Measurements from ENCODE around the gene LIN7C. TPM values are rescaled to one million over a fixed set of nuclear protein-coding genes. Genes with fewer than 3 reads are reported as not detected.

The LIN7C gene
- total and polyA plus RNA-seq, 2 of the 13 experiments (the other 11 are each of a cell fraction or from before 2014, with no cell fraction given), result 14.8 to 37.2 TPM

DNA sequence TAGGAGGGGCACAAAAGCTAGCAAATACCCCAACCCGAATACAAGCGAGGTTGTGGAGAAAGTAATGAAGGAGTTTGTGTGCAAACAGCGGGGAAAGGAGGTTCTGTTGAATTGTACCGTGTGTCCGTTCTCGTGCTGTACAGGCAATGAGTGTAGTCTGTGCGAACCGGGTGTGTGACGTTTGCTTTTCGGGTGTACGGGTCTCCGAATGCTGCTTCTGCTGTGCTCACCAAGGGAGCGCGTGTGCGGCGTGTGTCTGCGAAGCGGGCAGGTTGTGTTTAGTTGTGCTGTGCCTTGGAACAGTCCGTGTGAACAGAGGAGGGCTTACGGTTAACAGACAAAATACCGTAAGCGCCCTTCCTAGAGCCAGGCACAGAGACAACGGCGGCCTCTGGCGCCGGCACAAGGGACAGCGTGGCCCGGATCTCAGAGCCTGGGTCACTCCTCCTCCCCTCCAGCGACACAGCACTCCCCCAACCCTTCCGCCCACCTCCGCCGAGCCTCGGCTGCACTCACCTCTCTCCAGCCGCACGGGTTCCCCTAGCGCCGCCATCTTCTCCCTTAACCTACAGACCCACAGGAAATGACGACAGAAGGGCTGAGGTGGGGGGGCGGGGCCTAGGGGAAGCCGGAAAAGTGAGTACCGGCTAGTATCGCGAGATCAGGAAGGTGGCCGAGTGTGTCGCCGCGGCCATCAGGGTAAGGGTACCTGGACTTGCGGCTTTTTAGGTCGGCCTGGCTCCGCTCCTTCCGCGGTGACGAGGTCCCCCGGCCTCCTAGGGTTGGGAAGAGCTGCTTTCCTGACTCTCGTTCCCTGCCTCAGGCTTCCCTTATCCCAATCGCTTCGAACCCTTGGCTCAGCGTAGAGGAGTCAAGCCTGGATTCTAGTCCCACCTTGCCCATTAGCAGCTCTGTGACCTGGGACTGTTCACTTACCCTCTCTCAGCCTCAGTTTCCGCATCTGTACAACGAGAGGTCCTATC, at the start of gene LIN7C (continued):
- TF ChIP-seq, protein P1, sequence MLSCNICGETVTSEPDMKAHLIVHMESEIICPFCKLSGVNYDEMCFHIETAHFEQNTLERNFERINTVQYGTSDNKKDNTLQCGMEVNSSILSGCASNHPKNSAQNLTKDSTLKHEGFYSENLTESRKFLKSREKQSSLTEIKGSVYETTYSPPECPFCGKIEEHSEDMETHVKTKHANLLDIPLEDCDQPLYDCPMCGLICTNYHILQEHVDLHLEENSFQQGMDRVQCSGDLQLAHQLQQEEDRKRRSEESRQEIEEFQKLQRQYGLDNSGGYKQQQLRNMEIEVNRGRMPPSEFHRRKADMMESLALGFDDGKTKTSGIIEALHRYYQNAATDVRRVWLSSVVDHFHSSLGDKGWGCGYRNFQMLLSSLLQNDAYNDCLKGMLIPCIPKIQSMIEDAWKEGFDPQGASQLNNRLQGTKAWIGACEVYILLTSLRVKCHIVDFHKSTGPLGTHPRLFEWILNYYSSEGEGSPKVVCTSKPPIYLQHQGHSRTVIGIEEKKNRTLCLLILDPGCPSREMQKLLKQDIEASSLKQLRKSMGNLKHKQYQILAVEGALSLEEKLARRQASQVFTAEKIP (CRISPR knock-in tag; IDR thresholded peaks at IDR 0.05; ENCODE audit: borderline replicate concordance), result no peak
- TF ChIP-seq ARID2 (CRISPR knock-in tag; IDR thresholded peaks at IDR 0.05; ENCODE audit: borderline replicate concordance) (peak; percentile 76; the same call in 1 of the 2 replicates), BRD4 (CRISPR knock-in tag; IDR thresholded peaks at IDR 0.05) (peak; percentile 93), CHCHD3 (CRISPR knock-in tag; IDR thresholded peaks at IDR 0.05) (no peak; the same call in none of the 2 replicates), MTF1 (CRISPR knock-in tag; IDR thresholded peaks at IDR 0.05) (no peak), ZNF703 (CRISPR knock-in tag; IDR thresholded peaks at IDR 0.05; ENCODE audit: borderline replicate concordance) (no peak; the same call in 1 of the 2 replicates), ZNF891 (CRISPR knock-in tag; IDR thresholded peaks at IDR 0.05) (peak; percentile 68; the same call in 1 of the 2 replicates), TARDBP (CRISPR knock-in tag; IDR thresholded peaks at IDR 0.05) (peak; percentile 79), KLF15 (CRISPR knock-in tag; IDR thresholded peaks at IDR 0.05; ENCODE audit: borderline replicate concordance) (peak; percentile 85; the same call in 1 of the 2 replicates), ZSCAN5A (CRISPR knock-in tag; IDR thresholded peaks at IDR 0.05; ENCODE audit: borderline replicate concordance) (peak; percentile 92; the same call in 1 of the 2 replicates)
- TF ChIP-seq, protein P2, sequence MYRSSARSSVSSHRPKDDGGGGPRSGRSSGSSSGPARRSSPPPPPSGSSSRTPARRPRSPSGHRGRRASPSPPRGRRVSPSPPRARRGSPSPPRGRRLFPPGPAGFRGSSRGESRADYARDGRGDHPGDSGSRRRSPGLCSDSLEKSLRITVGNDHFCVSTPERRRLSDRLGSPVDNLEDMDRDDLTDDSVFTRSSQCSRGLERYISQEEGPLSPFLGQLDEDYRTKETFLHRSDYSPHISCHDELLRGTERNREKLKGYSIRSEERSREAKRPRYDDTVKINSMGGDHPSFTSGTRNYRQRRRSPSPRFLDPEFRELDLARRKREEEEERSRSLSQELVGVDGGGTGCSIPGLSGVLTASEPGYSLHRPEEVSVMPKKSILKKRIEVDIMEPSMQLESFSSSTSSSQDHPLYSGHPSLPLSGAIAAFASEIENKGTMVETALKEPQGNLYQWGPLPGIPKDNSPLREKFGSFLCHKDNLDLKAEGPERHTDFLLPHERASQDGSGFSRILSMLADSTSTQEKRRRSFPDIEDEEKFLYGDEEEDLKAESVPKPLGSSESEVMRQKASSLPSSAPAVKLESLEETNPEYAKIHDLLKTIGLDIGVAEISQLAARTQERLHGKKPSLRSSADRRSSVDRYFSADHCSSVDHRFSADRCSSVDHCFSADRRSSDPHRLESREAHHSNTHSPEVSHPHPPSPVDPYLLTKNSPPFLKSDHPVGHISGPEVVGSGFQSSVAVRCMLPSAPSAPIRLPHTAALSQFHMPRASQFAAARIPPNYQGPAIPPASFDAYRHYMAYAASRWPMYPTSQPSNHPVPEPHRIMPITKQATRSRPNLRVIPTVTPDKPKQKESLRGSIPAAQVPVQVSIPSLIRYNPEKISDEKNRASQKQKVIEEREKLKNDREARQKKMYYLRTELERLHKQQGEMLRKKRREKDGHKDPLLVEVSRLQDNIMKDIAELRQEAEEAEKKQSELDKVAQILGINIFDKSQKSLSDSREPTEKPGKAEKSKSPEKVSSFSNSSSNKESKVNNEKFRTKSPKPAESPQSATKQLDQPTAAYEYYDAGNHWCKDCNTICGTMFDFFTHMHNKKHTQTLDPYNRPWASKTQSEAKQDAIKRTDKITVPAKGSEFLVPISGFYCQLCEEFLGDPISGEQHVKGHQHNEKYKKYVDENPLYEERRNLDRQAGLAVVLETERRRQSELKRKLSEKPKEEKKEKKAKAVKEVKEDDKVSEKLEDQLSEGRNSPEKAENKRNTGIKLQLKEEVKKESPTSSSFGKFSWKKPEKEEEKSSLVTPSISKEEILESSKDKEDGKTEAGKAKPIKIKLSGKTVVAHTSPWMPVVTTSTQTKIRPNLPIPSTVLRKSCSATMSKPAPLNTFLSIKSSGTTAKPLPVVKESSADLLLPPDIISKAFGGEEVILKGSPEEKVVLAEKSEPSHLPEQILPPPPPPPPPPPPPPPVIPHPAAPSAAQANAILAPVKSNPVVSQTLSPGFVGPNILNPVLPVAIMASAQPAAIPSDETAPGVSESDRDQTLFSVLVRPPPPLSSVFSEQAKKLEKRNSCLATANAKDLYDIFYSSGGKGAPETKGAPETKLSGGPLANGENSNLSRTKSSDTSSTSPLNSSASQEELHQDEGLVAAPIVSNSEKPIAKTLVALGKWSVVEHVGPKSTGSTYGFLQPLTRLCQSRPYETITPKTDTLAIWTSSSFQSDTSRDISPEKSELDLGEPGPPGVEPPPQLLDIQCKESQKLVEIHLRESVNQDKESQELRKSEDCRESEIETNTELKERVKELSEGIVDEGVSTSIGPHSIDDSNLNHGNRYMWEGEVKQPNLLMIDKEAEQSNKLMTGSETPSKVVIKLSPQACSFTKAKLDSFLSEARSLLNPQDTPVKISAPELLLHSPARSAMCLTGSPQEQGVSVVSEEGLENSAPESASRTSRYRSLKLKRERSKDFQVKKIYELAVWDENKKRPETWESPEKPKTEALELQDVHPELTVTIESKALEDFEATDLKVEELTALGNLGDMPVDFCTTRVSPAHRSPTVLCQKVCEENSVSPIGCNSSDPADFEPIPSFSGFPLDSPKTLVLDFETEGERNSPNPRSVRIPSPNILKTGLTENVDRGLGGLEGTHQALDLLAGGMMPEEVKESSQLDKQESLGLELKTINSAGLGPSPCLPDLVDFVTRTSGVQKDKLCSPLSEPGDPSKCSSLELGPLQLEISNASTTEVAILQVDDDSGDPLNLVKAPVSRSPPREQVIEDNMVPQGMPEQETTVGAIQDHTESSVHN (CRISPR knock-in tag; IDR thresholded peaks at IDR 0.05), result 0 out of 2 replicates have a peak, but pooled peaks have one; percentile 50
- TF ChIP-seq, protein P3, sequence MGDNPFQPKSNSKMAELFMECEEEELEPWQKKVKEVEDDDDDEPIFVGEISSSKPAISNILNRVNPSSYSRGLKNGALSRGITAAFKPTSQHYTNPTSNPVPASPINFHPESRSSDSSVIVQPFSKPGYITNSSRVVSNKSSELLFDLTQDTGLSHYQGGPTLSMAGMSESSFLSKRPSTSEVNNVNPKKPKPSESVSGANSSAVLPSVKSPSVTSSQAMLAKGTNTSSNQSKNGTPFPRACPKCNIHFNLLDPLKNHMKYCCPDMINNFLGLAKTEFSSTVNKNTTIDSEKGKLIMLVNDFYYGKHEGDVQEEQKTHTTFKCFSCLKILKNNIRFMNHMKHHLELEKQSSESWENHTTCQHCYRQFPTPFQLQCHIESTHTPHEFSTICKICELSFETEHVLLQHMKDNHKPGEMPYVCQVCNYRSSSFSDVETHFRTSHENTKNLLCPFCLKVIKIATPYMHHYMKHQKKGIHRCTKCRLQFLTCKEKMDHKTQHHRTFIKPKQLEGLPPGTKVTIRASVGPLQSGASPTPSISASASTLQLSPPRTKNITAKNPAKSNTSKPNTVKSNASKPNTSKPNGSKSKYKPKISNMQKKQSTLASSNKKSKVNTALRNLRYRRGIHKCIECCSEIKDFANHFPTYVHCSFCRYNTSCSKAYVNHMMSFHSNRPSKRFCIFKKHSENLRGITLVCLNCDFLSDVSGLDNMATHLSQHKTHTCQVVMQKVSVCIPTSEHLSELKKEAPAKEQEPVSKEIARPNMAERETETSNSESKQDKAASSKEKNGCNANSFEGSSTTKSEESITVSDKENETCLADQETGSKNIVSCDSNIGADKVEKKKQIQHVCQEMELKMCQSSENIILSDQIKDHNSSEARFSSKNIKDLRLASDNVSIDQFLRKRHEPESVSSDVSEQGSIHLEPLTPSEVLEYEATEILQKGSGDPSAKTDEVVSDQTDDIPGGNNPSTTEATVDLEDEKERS (CRISPR knock-in tag; IDR thresholded peaks at IDR 0.05), result 0 out of 2 replicates have a peak, but pooled peaks have one; percentile 71
